ENCODE data around the gene FNBP1. TPM values are rescaled to one million over a fixed set of nuclear protein-coding genes. Genes with fewer than 3 reads are reported as not detected.

The FNBP1 gene
- polyA plus RNA-seq, 4 donors = 42.1 to 53.5 (median 49.1) TPM

- no peak for DNase-seq (ENCODE audit: low read depth in 4 of 4, low spot score in 3 of 4)
Measured at GRCh38 chr9:130049431-130050210, 6.6 kb upstream of the FNBP1 start.

GRCh38 chr9:130045725-130046450, 2.9 kb upstream of the FNBP1 start:
- no peak for DNase-seq (ENCODE audit: low read depth in 4 of 4, low spot score in 3 of 4)

DNA sequence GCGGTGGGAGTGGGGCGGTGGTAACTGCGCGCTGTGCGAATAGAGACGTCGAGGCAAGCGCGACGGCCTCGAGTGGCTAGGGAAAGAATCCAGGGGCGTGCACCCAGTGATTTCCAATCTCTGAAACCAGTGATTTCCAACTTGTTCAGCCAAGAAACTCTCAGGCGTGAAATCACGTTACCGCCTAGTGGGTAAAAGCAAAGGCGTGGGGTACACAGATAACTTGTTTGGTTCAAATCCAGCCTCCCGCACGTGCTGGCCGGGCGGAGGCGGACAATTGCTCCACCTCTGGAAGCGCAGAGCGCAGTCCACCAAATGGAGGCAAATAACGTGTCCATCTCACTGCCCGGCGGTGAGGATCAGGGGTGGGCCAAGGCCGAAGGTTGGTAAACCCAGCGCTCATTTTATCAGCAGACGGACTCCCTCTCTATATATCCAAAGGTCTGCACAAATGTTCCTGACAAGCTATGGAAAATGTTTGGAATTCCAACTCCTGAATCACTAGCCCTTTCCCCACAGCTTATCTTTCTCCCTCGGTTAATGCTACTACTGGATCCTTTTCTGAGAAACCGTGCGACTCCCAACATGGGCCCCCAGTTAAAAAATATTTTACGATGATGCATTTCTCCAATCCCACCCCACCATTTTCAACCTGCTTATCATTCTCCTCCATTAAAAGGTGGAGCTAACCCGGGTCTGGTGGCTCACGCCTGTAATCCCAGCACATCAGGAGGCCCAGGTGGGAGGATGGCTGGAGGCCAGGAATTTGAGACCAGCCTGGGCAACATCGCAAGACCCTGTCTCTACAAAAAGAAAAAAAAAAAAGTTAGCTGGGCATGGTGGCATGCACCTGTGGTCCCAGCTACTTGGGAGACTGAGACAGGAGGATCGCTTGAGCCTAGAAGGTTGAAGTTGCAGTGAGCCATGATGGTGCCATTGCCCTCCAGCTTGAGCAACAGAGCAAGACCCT, 950 bp upstream of the FNBP1 start:
- DNase-seq (ENCODE audit: low read depth in 4 of 4, low spot score in 3 of 4) = no peak

- DNase-seq (ENCODE audit: low read depth in 4 of 4, low spot score in 3 of 4) = no peak
Measured at GRCh38 chr9:130042406-130042884, 544 bp downstream of the FNBP1 start.

DNA sequence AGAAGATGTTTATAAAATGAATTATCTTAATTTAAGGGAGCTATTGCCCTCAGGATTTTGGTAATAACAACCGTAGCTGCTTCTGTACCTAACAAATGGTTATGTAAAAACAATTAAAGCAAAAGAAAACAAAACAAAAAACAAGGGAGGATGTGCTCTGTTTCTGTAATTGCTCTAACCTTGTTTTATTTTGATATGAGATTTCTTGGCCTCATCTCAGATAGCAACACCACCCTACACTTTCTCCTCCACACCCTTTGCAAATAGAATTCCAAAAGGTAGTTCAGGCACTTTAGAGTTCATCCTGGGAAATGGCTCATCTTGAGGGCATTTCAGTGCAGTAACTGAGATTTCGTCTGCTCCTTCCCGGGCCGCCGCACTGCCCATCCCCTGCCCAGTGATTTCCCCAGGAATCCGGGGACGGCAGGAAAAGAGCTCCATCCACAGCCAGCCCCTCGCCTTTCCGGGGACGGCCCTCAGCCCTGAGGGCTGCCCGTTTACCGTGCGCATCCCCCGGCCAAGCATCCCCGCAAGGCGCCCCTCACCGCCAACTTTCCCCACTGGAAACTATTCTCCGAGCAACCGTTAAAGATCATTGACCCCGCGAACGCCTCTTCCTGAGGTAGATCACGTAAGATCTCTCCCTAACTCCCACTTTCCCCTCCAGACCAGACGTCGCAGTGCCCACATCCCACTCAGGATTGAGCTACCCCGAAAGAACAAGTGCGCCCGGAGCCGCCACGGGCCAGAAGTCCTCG, 1.2 kb downstream of the FNBP1 start:
- no peak for DNase-seq (ENCODE audit: low read depth in 4 of 4, low spot score in 3 of 4)

GRCh38 chr9:130040984-130041647, 1.9 kb downstream of the FNBP1 start:
- DNase-seq (ENCODE audit: low read depth in 4 of 4, low spot score in 3 of 4) = no peak

DNA sequence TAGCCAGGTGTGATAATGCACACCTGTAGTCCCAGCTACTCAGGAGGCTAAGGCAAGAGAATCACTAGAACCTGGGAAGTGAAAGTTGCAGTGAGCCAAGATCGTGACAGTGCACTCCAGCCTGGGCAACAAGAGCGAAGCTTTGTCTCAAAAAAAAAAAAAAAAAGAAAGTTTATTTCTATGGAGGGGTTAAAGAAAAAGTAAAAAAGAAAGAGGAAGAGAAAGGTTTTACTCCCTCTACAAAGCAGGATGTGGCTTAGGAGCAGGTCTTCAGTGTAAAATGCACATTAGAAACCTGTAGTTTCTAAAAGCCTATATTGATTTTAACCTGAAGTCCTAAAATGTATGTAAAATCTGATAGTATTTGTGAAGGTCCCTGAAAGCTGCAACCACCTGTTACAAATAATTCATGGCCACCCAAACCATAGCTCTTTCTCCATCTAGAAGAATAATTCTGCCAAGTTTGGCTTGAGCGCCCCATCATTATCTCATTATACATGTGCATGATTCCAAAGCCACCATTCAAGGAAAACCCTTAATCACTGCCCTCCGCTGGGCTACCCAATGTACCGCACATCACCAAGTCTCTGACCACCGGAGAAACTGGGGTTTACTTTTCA, 3.4 kb downstream of the FNBP1 start:
- DNase-seq (ENCODE audit: low read depth in 4 of 4, low spot score in 3 of 4) = no peak

GRCh38 chr9:130036099-130036498, 6.9 kb downstream of the FNBP1 start:
- no peak for DNase-seq (ENCODE audit: low read depth in 4 of 4, low spot score in 3 of 4)

DNA sequence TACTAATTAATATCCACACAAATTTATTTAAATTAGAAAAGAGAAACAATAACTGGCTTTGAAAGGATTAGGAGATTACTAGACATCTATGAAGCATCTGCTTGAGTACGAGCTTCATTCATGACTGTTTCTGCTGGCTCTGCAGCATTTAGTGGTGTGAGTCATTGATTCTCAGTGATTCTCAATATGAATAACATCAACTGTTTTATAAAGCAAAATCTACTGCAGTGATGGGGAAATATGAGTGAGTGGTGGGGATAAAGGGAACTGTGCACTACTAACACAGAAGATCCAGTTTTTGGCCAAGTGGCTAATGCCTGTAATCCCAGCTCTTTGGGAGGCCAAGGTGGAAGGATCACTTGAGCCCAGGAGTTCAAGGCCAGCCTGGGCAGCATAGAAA, 8.4 kb downstream of the FNBP1 start:
- DNase-seq (ENCODE audit: low read depth in 4 of 4, low spot score in 3 of 4) = no peak

GRCh38 chr9:130030651-130031127, 12.3 kb downstream of the FNBP1 start:
- no peak for DNase-seq (ENCODE audit: low read depth in 4 of 4, low spot score in 3 of 4)

- no peak for DNase-seq (ENCODE audit: low read depth in 4 of 4, low spot score in 3 of 4)
Measured at GRCh38 chr9:130029223-130029973, 13.6 kb downstream of the FNBP1 start.

DNA sequence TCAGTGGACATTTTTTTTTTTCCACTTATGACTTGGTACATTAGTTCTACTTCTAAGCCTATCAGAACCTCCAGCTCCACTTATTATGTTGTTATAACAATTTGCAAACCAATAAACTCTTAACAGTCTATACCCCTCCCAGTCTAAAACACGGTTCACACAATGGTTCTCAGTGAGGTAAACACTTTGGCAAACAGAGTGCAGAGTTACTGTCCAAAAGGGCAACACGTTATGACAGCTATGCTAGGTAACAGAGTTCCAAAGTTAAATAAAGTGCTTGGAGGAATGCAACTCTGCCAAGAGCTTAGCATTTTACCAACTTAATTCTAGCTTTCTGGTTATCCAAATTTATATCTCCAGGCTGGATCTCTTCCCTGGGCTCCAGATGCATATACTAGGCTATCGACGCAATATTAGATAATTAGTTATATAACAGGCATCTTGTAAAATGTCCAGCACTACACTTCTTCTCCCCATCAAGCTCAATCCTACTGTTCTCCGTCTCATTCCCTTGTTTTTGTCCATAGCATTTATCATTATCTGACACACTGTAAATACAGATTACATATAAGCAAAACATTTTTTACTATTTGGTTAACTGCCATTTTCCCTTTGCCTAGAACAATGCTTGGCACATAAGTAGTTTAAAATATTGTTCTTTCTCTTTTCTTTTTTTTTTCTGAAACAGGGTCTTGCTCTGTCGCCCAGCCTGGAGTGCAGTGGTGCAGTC, 14.3 kb downstream of the FNBP1 start:
- no peak for DNase-seq (ENCODE audit: low read depth in 4 of 4, low spot score in 3 of 4)

DNA sequence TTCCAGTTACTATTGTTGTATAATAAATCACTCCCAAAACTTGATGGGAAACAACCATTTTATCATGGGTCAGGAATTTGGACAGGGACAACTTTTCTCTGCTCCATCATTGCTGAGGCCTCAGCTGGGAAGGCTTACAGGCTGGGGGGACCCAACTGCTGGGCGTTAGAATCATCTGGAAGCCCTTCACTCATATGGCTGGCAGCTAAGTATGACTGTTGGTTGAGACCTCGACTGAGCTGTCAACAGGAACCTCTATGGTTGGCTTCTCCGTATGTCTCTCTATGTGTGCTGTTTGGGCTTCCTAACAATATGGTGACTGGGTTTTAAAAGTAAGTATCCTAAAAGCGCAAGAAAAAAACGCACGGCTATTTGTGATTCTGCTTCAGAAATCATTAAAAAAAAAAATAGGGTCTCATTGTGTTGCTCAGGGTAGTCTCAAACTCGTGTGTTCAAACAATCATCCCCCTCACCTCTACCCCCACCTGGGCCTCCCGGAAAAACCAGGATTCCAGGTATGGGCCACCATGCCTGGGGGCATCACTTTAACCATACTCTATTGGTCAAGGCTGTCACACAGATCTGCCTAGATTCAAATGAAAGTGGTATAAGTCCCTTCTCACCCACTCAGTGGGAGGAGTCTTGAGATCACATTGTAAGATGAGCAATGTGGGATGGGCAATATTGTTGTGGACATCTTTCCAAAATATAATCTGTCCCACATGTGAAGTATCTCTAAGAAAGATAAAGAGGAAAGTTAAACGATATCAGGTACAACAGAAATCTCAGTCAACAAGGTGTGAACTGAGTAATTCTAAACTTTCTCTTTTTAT, 15.2 kb downstream of the FNBP1 start:
- no peak for DNase-seq (ENCODE audit: low read depth in 4 of 4, low spot score in 3 of 4)

DNA sequence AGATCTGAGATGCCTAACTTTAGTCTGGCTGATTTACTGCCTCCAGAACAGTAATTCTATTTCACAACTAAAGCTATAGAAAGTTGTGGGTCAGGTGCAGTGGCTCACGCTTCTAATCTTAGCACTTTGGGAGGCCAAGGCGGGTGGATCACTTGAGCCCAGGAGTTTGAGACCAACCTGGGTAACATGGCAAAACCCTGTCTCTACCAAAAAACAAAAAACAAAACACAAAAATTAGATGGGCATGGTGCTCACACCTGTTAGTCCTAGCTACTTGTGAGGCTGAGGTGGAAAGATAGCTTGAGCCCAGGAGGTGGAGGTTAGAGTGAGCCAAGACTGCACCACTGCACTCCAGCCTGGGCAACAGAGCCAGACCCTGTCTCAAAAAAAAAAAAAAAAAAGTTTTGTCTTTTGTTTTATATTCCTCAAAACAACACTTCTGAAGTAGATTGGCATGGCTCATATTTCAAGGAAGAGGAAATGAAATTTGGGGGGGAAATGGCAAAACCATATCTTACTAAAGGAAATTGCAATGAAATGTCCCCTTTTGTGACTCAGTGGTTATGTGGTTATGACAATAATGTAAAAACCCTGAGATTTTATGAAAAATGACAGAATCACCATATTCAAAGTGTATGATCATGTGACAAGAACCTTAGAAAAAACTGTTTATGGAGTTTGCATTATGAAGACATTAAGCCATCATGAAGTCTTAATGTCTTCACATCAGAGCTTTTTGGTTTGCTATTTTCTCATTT, 16.2 kb downstream of the FNBP1 start:
- no peak for DNase-seq (ENCODE audit: low read depth in 4 of 4, low spot score in 3 of 4)

GRCh38 chr9:130024597-130024994, 18.4 kb downstream of the FNBP1 start:
- no peak for DNase-seq (ENCODE audit: low read depth in 4 of 4, low spot score in 3 of 4)

GRCh38 chr9:130023994-130024596, 18.9 kb downstream of the FNBP1 start:
- DNase-seq (ENCODE audit: low read depth in 4 of 4, low spot score in 3 of 4) = no peak
